Occipital lobe (tissue), 2 donors: ENCODE measurements around the gene IL21R. TPM values are rescaled to one million over a fixed set of nuclear protein-coding genes. Genes with fewer than 3 reads are reported as not detected.
A peak's percentile ranks its signal among the peaks of the same experiment; 100 is the strongest.

Experiments used
- DNase-seq: peaks from one replicate; lab custom pipeline; 2025; lab: John Stamatoyannopoulos, UW
- total RNA-seq: library from RNA; depleted of rRNA; stranded (reverse); fragments of >200 nt; gene quantifications from one replicate; pipeline ENCODE4 v1.2.3, GENCODE V29; 2014

IL21R gene
- total RNA-seq, result not detected

- DNase-seq, result peak; percentile 17
Observed at GRCh38 chr16:27401768-27402568, at the start of gene IL21R. TSS of gene IL21R (plus strand) at chr16:27402174. CDS start at chr16:27430072, 27,898 bp downstream.

GRCh38 chr16:27353853-27354252 is 48.1 kb upstream of the IL21R start:
- DNase-seq, result no peak

GRCh38 chr16:27355610-27356009 is 46.4 kb upstream of the IL21R start:
- DNase-seq, result no peak

- DNase-seq, result no peak
Observed at GRCh38 chr16:27356794-27357193, 45.2 kb upstream of the IL21R start.

- no peak for DNase-seq
Observed at GRCh38 chr16:27359051-27359450, 42.9 kb upstream of the IL21R start.

GRCh38 chr16:27359615-27360014 is 42.4 kb upstream of the IL21R start:
- DNase-seq, result no peak

- DNase-seq, result no peak
Observed at GRCh38 chr16:27361987-27362386, 40.0 kb upstream of the IL21R start.

GRCh38 chr16:27362570-27363245 is 39.3 kb upstream of the IL21R start:
- DNase-seq, result no peak

- no peak for DNase-seq
Observed at GRCh38 chr16:27363246-27363632, 38.7 kb upstream of the IL21R start.

- DNase-seq, result no peak
Observed at GRCh38 chr16:27363797-27364196, 38.2 kb upstream of the IL21R start.

GRCh38 chr16:27364493-27365141 is 37.4 kb upstream of the IL21R start:
- no peak for DNase-seq

- DNase-seq, result no peak
Observed at GRCh38 chr16:27365142-27366089, 36.6 kb upstream of the IL21R start.

GRCh38 chr16:27366687-27367460 is 35.1 kb upstream of the IL21R start:
- no peak for DNase-seq

- no peak for DNase-seq
Observed at GRCh38 chr16:27367461-27368357, 34.3 kb upstream of the IL21R start.

- no peak for DNase-seq
Observed at GRCh38 chr16:27368358-27368722, 33.6 kb upstream of the IL21R start.

- DNase-seq, result no peak
Observed at GRCh38 chr16:27369806-27370205, 32.2 kb upstream of the IL21R start.

GRCh38 chr16:27370318-27370717 is 31.7 kb upstream of the IL21R start:
- no peak for DNase-seq

GRCh38 chr16:27373312-27373711 is 28.7 kb upstream of the IL21R start:
- no peak for DNase-seq

GRCh38 chr16:27374221-27374803 is 27.7 kb upstream of the IL21R start:
- no peak for DNase-seq
